Endothelial cell (in vitro differentiated cells): ENCODE results near the gene SPEM3. TPM values are rescaled to one million over a fixed set of nuclear protein-coding genes. Genes with fewer than 3 reads are reported as not detected.

Experiments
- DNase-seq: peaks from one replicate; pipeline ENCODE4 v3.0.0; 2021; ENCODE audit warnings: low spot score
- H3K27ac Mint-ChIP-seq: one replicate; pipeline ENCODE4 v1.8.0; 2021; ENCODE audit warnings: mixed read lengths, inconsistent platforms; ENCODE audit not compliant: unreplicated experiment
- H3K27me3 Mint-ChIP-seq: one replicate; pipeline ENCODE4 v1.8.0; 2021; ENCODE audit warnings: mild to moderate bottlenecking, moderate library complexity, mixed read lengths, inconsistent platforms; ENCODE audit not compliant: unreplicated experiment
- H3K36me3 Mint-ChIP-seq: one replicate; pipeline ENCODE4 v1.8.0; 2021; ENCODE audit warnings: mild to moderate bottlenecking, low read depth, mixed read lengths, inconsistent platforms; ENCODE audit not compliant: unreplicated experiment
- H3K4me1 Mint-ChIP-seq: one replicate; pipeline ENCODE4 v1.8.0; 2021; ENCODE audit warnings: mild to moderate bottlenecking, mixed read lengths, inconsistent platforms; ENCODE audit not compliant: unreplicated experiment
- H3K4me3 Mint-ChIP-seq: one replicate; pipeline ENCODE4 v1.8.0; 2021; ENCODE audit warnings: mild to moderate bottlenecking, mixed read lengths, inconsistent platforms; ENCODE audit not compliant: unreplicated experiment
- H3K9me3 Mint-ChIP-seq: one replicate; pipeline ENCODE4 v1.8.0; 2021; ENCODE audit warnings: mixed read lengths, inconsistent platforms; ENCODE audit not compliant: unreplicated experiment
- CTCF ChIP-seq: fragments of 200-600 bp; sonication (generic); IDR thresholded peaks from one replicate; pipeline ENCODE4 v1.5.0; 2021; ENCODE audit warnings: antibody characterized with exemption; ENCODE audit not compliant: unreplicated experiment
- total RNA-seq: library from RNA; stranded (reverse); fragmentation: NEBNext Ultra II Directional; extraction: Animal tissue kit (Norgen Biotek cat#: 25700); gene quantifications from one replicate; pipeline ENCODE4 v1.2.1, GENCODE V29; 2021; ENCODE audit not compliant: unreplicated experiment

SPEM3 gene
- total RNA-seq, 1 donor from 2014 or later = not detected

DNA sequence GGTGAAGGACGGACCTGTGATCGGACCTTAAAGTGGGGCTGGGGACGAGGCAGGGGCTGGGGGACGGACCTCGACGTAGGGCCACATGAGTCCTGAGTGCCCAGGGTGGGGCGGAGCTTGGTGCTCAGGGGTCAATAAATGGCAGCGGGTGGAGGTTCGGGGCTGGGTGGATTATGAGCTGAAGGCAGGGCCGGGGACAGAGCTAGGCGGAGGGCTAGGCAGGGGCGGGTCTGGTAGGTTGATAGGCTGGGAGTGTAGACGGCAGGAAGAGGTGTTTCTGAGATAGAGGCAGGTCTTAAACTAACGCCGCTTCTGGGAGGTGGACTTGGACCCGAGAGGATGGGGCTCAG, 16.9 kb downstream of the SPEM3 start:
- Mint-ChIP-seq H3K9me3 (no peaks in the 10 kb centered on the region), H3K36me3 (no peaks in the 10 kb centered on the region), H3K4me1 (peaks cover 31% of the 10 kb centered on the region), H3K27me3 (peaks cover 18% of the 10 kb centered on the region), H3K27ac (peak overlapping the region; percentile 24), H3K4me3 (peak overlapping the region; percentile 89)
- DNase-seq = no peak
- TF ChIP-seq CTCF = no peak

DNA sequence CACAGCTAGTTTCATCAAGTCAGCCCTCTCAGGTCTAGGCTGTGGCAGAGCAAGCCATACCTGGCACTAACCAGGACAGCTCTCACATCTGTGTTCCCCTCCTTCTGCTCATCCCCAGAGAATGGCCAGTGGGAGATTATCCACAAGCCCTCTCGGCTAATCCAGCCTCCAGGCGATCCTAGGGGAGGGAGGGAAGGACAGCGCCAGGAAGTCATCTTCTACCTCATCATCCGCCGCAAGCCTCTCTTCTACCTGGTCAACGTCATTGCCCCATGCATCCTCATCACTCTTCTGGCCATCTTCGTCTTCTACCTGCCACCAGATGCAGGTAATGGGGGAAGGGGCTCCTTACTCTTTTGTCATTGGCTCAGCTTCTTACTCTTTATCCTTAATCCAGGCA, 19.8 kb downstream of the SPEM3 start:
- H3K36me3 Mint-ChIP-seq = no peaks in the 10 kb centered on the region
- TF ChIP-seq CTCF = no peak
- H3K27ac Mint-ChIP-seq = no peak overlapping the region
- no peak for DNase-seq
- no peak overlapping the region for H3K4me3 Mint-ChIP-seq
- peaks cover 17% of the 10 kb centered on the region for H3K4me1 Mint-ChIP-seq
- H3K9me3 Mint-ChIP-seq = no peaks in the 10 kb centered on the region
- peaks cover 9% of the 10 kb centered on the region for H3K27me3 Mint-ChIP-seq

- H3K9me3 Mint-ChIP-seq = no peaks in the 10 kb centered on the region
- DNase-seq = no peak
- H3K36me3 Mint-ChIP-seq = peaks cover 5% of the 10 kb centered on the region
- H3K4me1 Mint-ChIP-seq = peaks cover 3% of the 10 kb centered on the region
- no peak overlapping the region for H3K27ac Mint-ChIP-seq
- no peak for TF ChIP-seq CTCF
- peaks cover 6% of the 10 kb centered on the region for H3K27me3 Mint-ChIP-seq
- H3K4me3 Mint-ChIP-seq = no peak overlapping the region
These were observed 31.4 kb downstream of the SPEM3 start for GRCh38 chr17:7459961-7460545.

GRCh38 chr17:7460850-7461660, 32.4 kb downstream of the SPEM3 start:
- H3K36me3 Mint-ChIP-seq = peaks cover 5% of the 10 kb centered on the region
- H3K4me1 Mint-ChIP-seq = peaks cover 3% of the 10 kb centered on the region
- H3K9me3 Mint-ChIP-seq = no peaks in the 10 kb centered on the region
- H3K27ac Mint-ChIP-seq = no peak overlapping the region
- no peak for TF ChIP-seq CTCF
- no peak for DNase-seq
- H3K27me3 Mint-ChIP-seq = peaks cover 4% of the 10 kb centered on the region
- peak overlapping the region; percentile 83 for H3K4me3 Mint-ChIP-seq
